ENCODE data around the gene SF3A1.

DNA sequence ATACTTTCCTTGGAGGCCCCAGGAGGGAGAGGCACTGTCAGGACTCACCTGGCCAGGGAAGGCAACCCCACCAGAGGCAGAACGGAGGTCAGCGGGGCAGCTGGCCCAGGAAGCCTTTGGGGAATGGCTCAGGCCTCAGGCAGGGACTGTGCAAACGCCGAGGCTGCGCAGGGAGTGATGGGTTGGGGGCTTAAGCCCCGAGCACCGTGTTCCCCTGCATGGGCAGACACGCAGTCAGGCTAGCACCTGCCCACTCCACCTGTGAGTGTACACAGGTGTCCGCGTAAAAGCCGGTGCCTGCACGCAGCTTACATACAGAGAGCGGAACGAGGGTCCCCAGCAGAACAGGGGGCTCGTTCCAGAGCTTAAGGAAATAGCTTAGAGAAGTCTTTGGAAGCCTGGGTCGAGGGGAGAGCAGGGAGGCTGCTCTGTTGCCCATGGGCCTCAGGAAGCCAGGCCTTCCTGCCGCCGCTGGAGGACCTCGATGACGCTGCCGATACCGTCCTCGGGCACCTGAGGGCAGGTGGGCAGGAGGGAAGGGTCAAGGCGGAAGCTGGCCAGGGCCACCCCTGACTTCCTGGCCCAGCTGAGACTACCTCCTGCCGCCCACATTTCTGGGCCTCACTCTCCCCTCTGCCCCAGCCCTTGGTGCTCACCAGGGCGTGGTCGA, 71.4 kb downstream of the SF3A1 start:
- TF ChIP-seq EZH2 (IDR thresholded peaks at IDR 0.05; ENCODE audit: borderline replicate concordance, insufficient read depth, low read length, poor library complexity, severe bottlenecking) (no peak), RAD21 (conservative IDR thresholded peaks at IDR 0.05) (no peak), TAF1 (IDR thresholded peaks at IDR 0.05; ENCODE audit: low read depth) (no peak), EP300 (conservative IDR thresholded peaks at IDR 0.05; ENCODE audit: poor library complexity, severe bottlenecking) (no peak), POLR2AphosphoS5 (IDR thresholded peaks at IDR 0.05) (no peak)
- TF ChIP-seq, protein P1, sequence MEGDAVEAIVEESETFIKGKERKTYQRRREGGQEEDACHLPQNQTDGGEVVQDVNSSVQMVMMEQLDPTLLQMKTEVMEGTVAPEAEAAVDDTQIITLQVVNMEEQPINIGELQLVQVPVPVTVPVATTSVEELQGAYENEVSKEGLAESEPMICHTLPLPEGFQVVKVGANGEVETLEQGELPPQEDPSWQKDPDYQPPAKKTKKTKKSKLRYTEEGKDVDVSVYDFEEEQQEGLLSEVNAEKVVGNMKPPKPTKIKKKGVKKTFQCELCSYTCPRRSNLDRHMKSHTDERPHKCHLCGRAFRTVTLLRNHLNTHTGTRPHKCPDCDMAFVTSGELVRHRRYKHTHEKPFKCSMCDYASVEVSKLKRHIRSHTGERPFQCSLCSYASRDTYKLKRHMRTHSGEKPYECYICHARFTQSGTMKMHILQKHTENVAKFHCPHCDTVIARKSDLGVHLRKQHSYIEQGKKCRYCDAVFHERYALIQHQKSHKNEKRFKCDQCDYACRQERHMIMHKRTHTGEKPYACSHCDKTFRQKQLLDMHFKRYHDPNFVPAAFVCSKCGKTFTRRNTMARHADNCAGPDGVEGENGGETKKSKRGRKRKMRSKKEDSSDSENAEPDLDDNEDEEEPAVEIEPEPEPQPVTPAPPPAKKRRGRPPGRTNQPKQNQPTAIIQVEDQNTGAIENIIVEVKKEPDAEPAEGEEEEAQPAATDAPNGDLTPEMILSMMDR (IDR thresholded peaks at IDR 0.05; ENCODE audit: poor library complexity, severe bottlenecking) = no peak
